ENCODE results near the gene XYLB. TPM values are rescaled to one million over a fixed set of nuclear protein-coding genes. Genes with fewer than 3 reads are reported as not detected.

Gene XYLB
- total RNA-seq, 1 experiment from 2014 or later, result 20.1 TPM

DNA sequence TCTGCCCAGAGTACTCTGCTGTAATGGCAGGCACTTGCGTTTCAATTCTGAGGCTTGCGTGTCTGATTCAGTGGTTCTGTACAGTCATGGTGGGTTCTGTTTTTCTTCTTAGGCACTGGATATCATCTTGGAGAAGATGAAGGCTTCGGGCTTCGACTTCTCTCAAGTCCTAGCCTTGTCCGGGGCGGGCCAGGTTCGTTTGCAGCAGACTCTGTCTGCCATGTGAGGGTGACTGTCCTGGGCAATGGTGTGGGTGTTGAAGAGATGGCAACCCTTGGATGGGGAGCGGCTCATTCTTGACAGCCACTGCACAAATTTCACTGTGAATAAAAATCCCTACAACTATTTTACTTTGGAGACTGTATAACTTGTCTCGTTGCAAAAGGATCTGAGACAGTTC, 16.2 kb downstream of the XYLB start:
- no peak overlapping the region for H3K4me3 ChIP-seq (ENCODE audit: low read depth, low read length)
- H3K36me3 Mint-ChIP-seq (ENCODE audit: insufficient read depth, unreplicated experiment), result peaks cover 14% of the 10 kb centered on the region
- H3K36me3 ChIP-seq (ENCODE audit: control insufficient read depth, insufficient read depth, low read length), result peaks cover 5% of the 10 kb centered on the region
- no peak for DNase-seq
- intact Hi-C loops (cut with micrococcal nuclease; ENCODE audit: unreplicated experiment), result no loop called here
- ChIA-PET POLR2A (no interaction called here), CTCF (no interaction called here)
- H3K4me1 Mint-ChIP-seq (ENCODE audit: low read depth, unreplicated experiment), result no peaks in the 10 kb centered on the region
- no peak overlapping the region for H3K27ac Mint-ChIP-seq (ENCODE audit: unreplicated experiment)
- no TSS peak for BruUV-seq (replicated peaks)
- H3K27me3 Mint-ChIP-seq (ENCODE audit: insufficient read depth, unreplicated experiment), result no peaks in the 10 kb centered on the region
- H3K4me1 ChIP-seq, result no peaks in the 10 kb centered on the region
- H3K9me3 ChIP-seq, result no peaks in the 10 kb centered on the region
- TF ChIP-seq, protein P1, sequence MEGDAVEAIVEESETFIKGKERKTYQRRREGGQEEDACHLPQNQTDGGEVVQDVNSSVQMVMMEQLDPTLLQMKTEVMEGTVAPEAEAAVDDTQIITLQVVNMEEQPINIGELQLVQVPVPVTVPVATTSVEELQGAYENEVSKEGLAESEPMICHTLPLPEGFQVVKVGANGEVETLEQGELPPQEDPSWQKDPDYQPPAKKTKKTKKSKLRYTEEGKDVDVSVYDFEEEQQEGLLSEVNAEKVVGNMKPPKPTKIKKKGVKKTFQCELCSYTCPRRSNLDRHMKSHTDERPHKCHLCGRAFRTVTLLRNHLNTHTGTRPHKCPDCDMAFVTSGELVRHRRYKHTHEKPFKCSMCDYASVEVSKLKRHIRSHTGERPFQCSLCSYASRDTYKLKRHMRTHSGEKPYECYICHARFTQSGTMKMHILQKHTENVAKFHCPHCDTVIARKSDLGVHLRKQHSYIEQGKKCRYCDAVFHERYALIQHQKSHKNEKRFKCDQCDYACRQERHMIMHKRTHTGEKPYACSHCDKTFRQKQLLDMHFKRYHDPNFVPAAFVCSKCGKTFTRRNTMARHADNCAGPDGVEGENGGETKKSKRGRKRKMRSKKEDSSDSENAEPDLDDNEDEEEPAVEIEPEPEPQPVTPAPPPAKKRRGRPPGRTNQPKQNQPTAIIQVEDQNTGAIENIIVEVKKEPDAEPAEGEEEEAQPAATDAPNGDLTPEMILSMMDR (IDR thresholded peaks at IDR 0.05; ENCODE audit: insufficient read depth in 1 of 2, low read depth in 1 of 2, low read length in 1 of 2, severe bottlenecking in 1 of 2, unreplicated experiment in 1 of 2), result no peak
- no peaks in the 10 kb centered on the region for H3K27me3 ChIP-seq (replicated peaks; ENCODE audit: control insufficient read depth, insufficient read depth, low read length)
- H3K9me3 Mint-ChIP-seq (ENCODE audit: unreplicated experiment), result no peaks in the 10 kb centered on the region
- no peak overlapping the region for H3K4me3 Mint-ChIP-seq (ENCODE audit: unreplicated experiment)

DNA sequence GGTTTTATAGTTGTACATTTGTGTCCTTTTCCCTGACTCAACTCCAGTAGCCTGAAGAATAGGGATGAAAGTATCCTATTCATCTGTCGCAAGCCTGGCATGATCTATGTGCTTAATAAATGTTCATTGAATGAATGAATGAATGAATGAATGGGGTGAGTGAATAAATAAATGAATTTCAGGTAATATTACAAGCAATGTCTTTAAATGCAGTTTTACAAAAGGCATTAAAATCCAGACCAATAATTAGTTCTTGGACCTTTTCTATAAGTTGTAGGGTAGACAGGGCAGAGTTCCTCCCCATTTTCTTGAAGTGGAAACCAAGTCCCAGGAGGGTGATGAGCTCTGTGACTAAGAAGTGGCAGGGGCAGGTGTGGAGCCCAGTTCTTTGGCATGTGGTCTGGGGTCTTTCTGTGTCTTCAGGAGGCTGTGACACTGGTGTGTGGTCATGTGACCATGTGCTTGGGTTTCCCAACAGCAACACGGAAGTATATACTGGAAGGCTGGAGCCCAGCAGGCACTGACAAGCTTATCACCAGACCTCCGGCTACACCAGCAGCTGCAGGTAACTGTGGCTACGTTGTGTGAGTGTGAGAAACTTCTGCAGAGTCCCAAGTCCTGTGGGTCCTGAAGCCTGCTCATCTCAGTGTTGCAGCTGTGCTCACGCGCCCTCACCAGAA, 18.3 kb downstream of the XYLB start:
- Histone ChIP-seq H3K27me3 (replicated peaks; ENCODE audit: control insufficient read depth, insufficient read depth, low read length) (no peaks in the 10 kb centered on the region), H3K4me1 (no peaks in the 10 kb centered on the region), H3K36me3 (ENCODE audit: control insufficient read depth, insufficient read depth, low read length) (peaks cover 5% of the 10 kb centered on the region), H3K4me3 (ENCODE audit: low read depth, low read length) (no peak overlapping the region), H3K9me3 (no peaks in the 10 kb centered on the region)
- intact Hi-C loops (cut with micrococcal nuclease; ENCODE audit: unreplicated experiment), result no loop called here
- BruUV-seq (replicated peaks), result no TSS peak
- no peaks in the 10 kb centered on the region for H3K27me3 Mint-ChIP-seq (ENCODE audit: insufficient read depth, unreplicated experiment)
- no peak overlapping the region for H3K27ac Mint-ChIP-seq (ENCODE audit: unreplicated experiment)
- no peak overlapping the region for H3K4me3 Mint-ChIP-seq (ENCODE audit: unreplicated experiment)
- no peak for DNase-seq
- TF ChIP-seq, protein P1 (IDR thresholded peaks at IDR 0.05; ENCODE audit: insufficient read depth in 1 of 2, low read depth in 1 of 2, low read length in 1 of 2, severe bottlenecking in 1 of 2, unreplicated experiment in 1 of 2), result no peak
- ChIA-PET POLR2A (no interaction called here), CTCF (no interaction called here)
- no peaks in the 10 kb centered on the region for H3K4me1 Mint-ChIP-seq (ENCODE audit: low read depth, unreplicated experiment)
- no peaks in the 10 kb centered on the region for H3K9me3 Mint-ChIP-seq (ENCODE audit: unreplicated experiment)
- peaks cover 21% of the 10 kb centered on the region for H3K36me3 Mint-ChIP-seq (ENCODE audit: insufficient read depth, unreplicated experiment)

DNA sequence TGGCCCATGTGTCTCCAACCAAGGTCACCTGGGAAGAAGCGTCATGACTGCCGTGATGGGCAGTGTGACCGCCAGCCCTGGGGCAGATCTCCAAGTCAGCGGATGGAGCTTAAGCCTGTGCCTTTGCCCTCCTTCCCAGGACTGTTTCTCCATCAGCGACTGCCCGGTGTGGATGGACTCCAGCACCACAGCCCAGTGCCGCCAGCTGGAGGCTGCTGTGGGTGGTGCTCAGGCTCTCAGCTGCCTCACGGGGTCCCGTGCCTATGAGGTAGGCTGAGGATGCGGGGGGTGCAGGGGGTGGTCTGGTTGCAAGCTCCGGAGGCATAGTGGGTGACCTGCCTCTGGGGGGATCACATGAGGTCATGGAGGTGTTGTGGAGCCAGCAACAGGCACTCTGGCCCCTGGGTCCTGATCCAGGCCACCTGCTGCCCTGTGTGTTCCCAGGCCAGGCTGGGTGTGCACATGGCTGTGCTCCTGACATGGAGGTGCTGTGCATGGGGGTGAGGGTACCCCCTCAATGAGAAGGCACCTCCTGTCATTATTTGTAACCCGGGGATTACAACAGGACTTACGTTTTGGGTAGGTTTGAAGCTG, 19.0 kb downstream of the XYLB start:
- Mint-ChIP-seq H3K4me3 (ENCODE audit: unreplicated experiment) (no peak overlapping the region), H3K4me1 (ENCODE audit: low read depth, unreplicated experiment) (no peaks in the 10 kb centered on the region), H3K36me3 (ENCODE audit: insufficient read depth, unreplicated experiment) (peaks cover 17% of the 10 kb centered on the region), H3K27ac (ENCODE audit: unreplicated experiment) (no peak overlapping the region), H3K9me3 (ENCODE audit: unreplicated experiment) (no peaks in the 10 kb centered on the region), H3K27me3 (ENCODE audit: insufficient read depth, unreplicated experiment) (no peaks in the 10 kb centered on the region)
- no peaks in the 10 kb centered on the region for H3K27me3 ChIP-seq (replicated peaks; ENCODE audit: control insufficient read depth, insufficient read depth, low read length)
- CTCF ChIA-PET, result no interaction called here
- no peaks in the 10 kb centered on the region for H3K9me3 ChIP-seq
- intact Hi-C loops (cut with micrococcal nuclease; ENCODE audit: unreplicated experiment), result no loop called here
- no peaks in the 10 kb centered on the region for H3K4me1 ChIP-seq
- TF ChIP-seq, protein P1 (IDR thresholded peaks at IDR 0.05; ENCODE audit: insufficient read depth in 1 of 2, low read depth in 1 of 2, low read length in 1 of 2, severe bottlenecking in 1 of 2, unreplicated experiment in 1 of 2), result no peak
- H3K4me3 ChIP-seq (ENCODE audit: low read depth, low read length), result no peak overlapping the region
- no TSS peak for BruUV-seq (replicated peaks)
- POLR2A ChIA-PET, result no interaction called here
- DNase-seq, result no peak
- peaks cover 2% of the 10 kb centered on the region for H3K36me3 ChIP-seq (ENCODE audit: control insufficient read depth, insufficient read depth, low read length)
